Measurements from ENCODE around the gene IGF1R. TPM values are rescaled to one million over a fixed set of nuclear protein-coding genes. Genes with fewer than 3 reads are reported as not detected.

Gene IGF1R
- total and polyA plus RNA-seq, 4 donors = 5.9 to 154 (median 27.6) TPM

GRCh38 chr15:98708037-98708590, 59.8 kb downstream of the IGF1R start:
- DNase-seq (no peak), ATAC-seq (ENCODE audit: insufficient read depth, low FRiP score) (no peak)
- H3K27me3 ChIP-seq (ENCODE audit: control insufficient read depth in 3 of 3, insufficient read depth in 3 of 3, low read length in 2 of 3) = no peaks in the 10 kb centered on the region
- WGBS, 2 donors = 92 to 95% methylated on average over 10 of the region's 10 CpGs
- peaks cover 0 to 24% (median 14%) of the 10 kb centered on the region in 4 donors for H3K36me3 ChIP-seq (ENCODE audit: control insufficient read depth in 4 of 4, insufficient read depth in 4 of 4, low read length in 4 of 4)
- no peak overlapping the region for H3K4me3 ChIP-seq
- H3K27ac ChIP-seq (ENCODE audit: low read depth in 1 of 2, low read length in 1 of 2) = no peak overlapping the region
- no peak overlapping the region for H3K9ac ChIP-seq (ENCODE audit: insufficient read depth in 1 of 2, low read length in 2 of 2)
- H3K9me3 ChIP-seq (ENCODE audit: control insufficient read depth in 4 of 4, insufficient read depth in 3 of 4, low read length in 3 of 4) = peaks cover 0 to 7% (median 1%) of the 10 kb centered on the region in 4 donors
- peaks cover 0 to 27% (median 19%) of the 10 kb centered on the region in 5 donors for H3K4me1 ChIP-seq (ENCODE audit: control insufficient read depth in 5 of 5, insufficient read depth in 5 of 5, low read length in 5 of 5)
- TF ChIP-seq CTCF (IDR thresholded peaks at IDR 0.05; ENCODE audit: control extremely low read depth, extremely low read depth) = no peak

GRCh38 chr15:98711810-98712209, 63.5 kb downstream of the IGF1R start:
- H3K9ac ChIP-seq (ENCODE audit: insufficient read depth in 1 of 2, low read length in 2 of 2) = no peak overlapping the region
- H3K36me3 ChIP-seq (ENCODE audit: control insufficient read depth in 4 of 4, insufficient read depth in 4 of 4, low read length in 4 of 4) = peaks cover 0 to 24% (median 14%) of the 10 kb centered on the region in 4 donors
- H3K9me3 ChIP-seq (ENCODE audit: control insufficient read depth in 4 of 4, insufficient read depth in 3 of 4, low read length in 3 of 4) = peaks cover 0 to 7% (median 1%) of the 10 kb centered on the region in 4 donors
- H3K4me1 ChIP-seq (ENCODE audit: control insufficient read depth in 5 of 5, insufficient read depth in 5 of 5, low read length in 5 of 5) = peaks cover 0 to 41% (median 18%) of the 10 kb centered on the region in 5 donors
- 98 to 99% methylated on average over 2 of the region's 2 CpGs for WGBS, 2 donors
- H3K27me3 ChIP-seq (ENCODE audit: control insufficient read depth in 3 of 3, insufficient read depth in 3 of 3, low read length in 2 of 3) = no peaks in the 10 kb centered on the region
- DNase-seq (no peak), ATAC-seq (ENCODE audit: insufficient read depth, low FRiP score) (no peak)
- no peak overlapping the region for H3K4me3 ChIP-seq
- no peak for TF ChIP-seq CTCF (IDR thresholded peaks at IDR 0.05; ENCODE audit: control extremely low read depth, extremely low read depth)
- H3K27ac ChIP-seq (ENCODE audit: low read depth in 1 of 2, low read length in 1 of 2) = no peak overlapping the region

- DNase-seq (no peak), ATAC-seq (ENCODE audit: insufficient read depth, low FRiP score) (no peak)
- WGBS, 2 donors = 91 to 94% methylated on average over 16 of the region's 16 CpGs
- Histone ChIP-seq H3K4me3 (no peak overlapping the region), H3K9ac (ENCODE audit: insufficient read depth in 1 of 2, low read length in 2 of 2) (no peak overlapping the region), H3K27ac (ENCODE audit: low read depth in 1 of 2, low read length in 1 of 2) (peak overlapping the region; percentile 34 to 43), H3K36me3 (ENCODE audit: control insufficient read depth in 4 of 4, insufficient read depth in 4 of 4, low read length in 4 of 4) (peaks cover 0 to 16% (median 8%) of the 10 kb centered on the region in 4 donors), H3K27me3 (ENCODE audit: control insufficient read depth in 3 of 3, insufficient read depth in 3 of 3, low read length in 2 of 3) (no peaks in the 10 kb centered on the region), H3K9me3 (ENCODE audit: control insufficient read depth in 4 of 4, insufficient read depth in 3 of 4, low read length in 3 of 4) (peaks cover 0 to 5% (median 1%) of the 10 kb centered on the region in 4 donors), H3K4me1 (ENCODE audit: control insufficient read depth in 5 of 5, insufficient read depth in 5 of 5, low read length in 5 of 5) (peaks cover 0 to 37% (median 22%) of the 10 kb centered on the region in 5 donors)
- no peak for TF ChIP-seq CTCF (IDR thresholded peaks at IDR 0.05; ENCODE audit: control extremely low read depth, extremely low read depth)
Measured at GRCh38 chr15:98712845-98713584, 64.7 kb downstream of the IGF1R start.

Measured in lung (tissue), 12 donors.